SK-N-MC (cell line): ENCODE data around the gene ZBTB20.
A peak's percentile ranks its signal among the peaks of the same experiment; 100 is the strongest.

Source experiments
- DNase-seq: peaks from one replicate; pipeline ENCODE4 v3.0.0-alpha.2; 2011; ENCODE audit warnings: low read depth, low spot score
- H3K27ac ChIP-seq: fragments of 200-600 bp; sonication (generic); 2 replicates; pipeline ENCODE4 v1.5.1; 2016; ENCODE audit warnings: mixed run types
- H3K36me3 ChIP-seq: fragments of 200-600 bp; sonication (generic); 2 replicates; pipeline ENCODE4 v1.6.1; 2017; ENCODE audit warnings: antibody characterized with exemption, low read length, mixed read lengths; ENCODE audit not compliant: insufficient read depth
- H3K4me3 ChIP-seq: fragments of 200-600 bp; sonication (generic); 2 replicates; pipeline ENCODE4 v1.5.1; 2016
- H3K9ac ChIP-seq: fragments of 200-600 bp; sonication (generic); 2 replicates; pipeline ENCODE4 v1.8.0; 2017; ENCODE audit warnings: mixed run types, mixed read lengths; ENCODE audit not compliant: insufficient read length
- H3K9me3 ChIP-seq: fragments of 200-600 bp; sonication (generic); 2 replicates; pipeline ENCODE4 v1.6.1; 2017; ENCODE audit warnings: low read depth, mild to moderate bottlenecking, antibody characterized with exemption, low read length, moderate library complexity, mixed read lengths
- EZH2 ChIP-seq: fragments of 200-600 bp; sonication (generic); IDR thresholded peaks from one replicate; pipeline ENCODE4 v1.6.1; 2017; ENCODE audit warnings: antibody characterized with exemption
- FOXP2 ChIP-seq: optimal IDR thresholded peaks from 2 replicates; pipeline ENCODE3; 2011; ENCODE audit warnings: mild to moderate bottlenecking, moderate library complexity; ENCODE audit not compliant: insufficient read depth; ENCODE audit errors: extremely low read length, control extremely low read depth
- POLR2AphosphoS5 ChIP-seq: IDR thresholded peaks from 2 replicates; pipeline ENCODE4 v1.6.1; 2012; ENCODE audit warnings: mild to moderate bottlenecking, low read depth, low read length, borderline replicate concordance

The ZBTB20 gene

GRCh38 chr3:114675104-114675503 is 472.0 kb downstream of the ZBTB20 start:
- TF ChIP-seq FOXP2 (no peak), POLR2AphosphoS5 (no peak), EZH2 (no peak)

DNA sequence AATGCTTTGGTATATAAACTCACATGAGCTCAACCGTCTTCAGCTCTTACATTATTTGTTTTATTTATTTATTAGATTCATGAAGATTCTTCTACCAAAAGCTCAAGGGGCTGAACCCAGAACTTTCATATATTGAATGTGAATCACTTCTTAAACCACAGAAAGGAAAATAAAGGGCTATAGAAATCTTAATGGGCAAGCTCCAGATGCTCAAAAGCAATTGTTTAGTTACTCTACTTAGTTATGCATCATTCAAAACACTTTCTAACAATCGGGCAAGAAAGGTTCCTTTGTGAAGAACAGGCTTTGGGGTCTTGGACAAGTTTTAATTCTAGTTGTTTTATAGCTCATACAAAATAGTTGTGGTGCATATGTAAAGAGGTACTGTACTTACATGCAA is 473.1 kb downstream of the ZBTB20 start:
- DNase-seq = no peak
- no peak overlapping the region for H3K9ac ChIP-seq
- no peak for TF ChIP-seq EZH2
- no peak for TF ChIP-seq FOXP2
- no peak for TF ChIP-seq POLR2AphosphoS5
- H3K9me3 ChIP-seq = no peaks in the 10 kb centered on the region
- H3K4me3 ChIP-seq = no peak overlapping the region
- no peak overlapping the region for H3K27ac ChIP-seq
- H3K36me3 ChIP-seq = no peaks in the 10 kb centered on the region

More at GRCh38 chr3:114675104-114675503, 472.0 kb downstream of the ZBTB20 start:
- Histone ChIP-seq H3K9ac (no peak overlapping the region), H3K36me3 (no peaks in the 10 kb centered on the region), H3K4me3 (no peak overlapping the region), H3K27ac (no peak overlapping the region), H3K9me3 (no peaks in the 10 kb centered on the region)
- DNase-seq = no peak

- H3K4me3 ChIP-seq = no peak overlapping the region
- no peak for DNase-seq
- H3K36me3 ChIP-seq = no peaks in the 10 kb centered on the region
- TF ChIP-seq FOXP2 (no peak), EZH2 (no peak), POLR2AphosphoS5 (no peak)
- no peak overlapping the region for H3K27ac ChIP-seq
- no peak overlapping the region for H3K9ac ChIP-seq
- H3K9me3 ChIP-seq = no peaks in the 10 kb centered on the region
Measured at GRCh38 chr3:114673481-114673880, 473.6 kb downstream of the ZBTB20 start.

DNA sequence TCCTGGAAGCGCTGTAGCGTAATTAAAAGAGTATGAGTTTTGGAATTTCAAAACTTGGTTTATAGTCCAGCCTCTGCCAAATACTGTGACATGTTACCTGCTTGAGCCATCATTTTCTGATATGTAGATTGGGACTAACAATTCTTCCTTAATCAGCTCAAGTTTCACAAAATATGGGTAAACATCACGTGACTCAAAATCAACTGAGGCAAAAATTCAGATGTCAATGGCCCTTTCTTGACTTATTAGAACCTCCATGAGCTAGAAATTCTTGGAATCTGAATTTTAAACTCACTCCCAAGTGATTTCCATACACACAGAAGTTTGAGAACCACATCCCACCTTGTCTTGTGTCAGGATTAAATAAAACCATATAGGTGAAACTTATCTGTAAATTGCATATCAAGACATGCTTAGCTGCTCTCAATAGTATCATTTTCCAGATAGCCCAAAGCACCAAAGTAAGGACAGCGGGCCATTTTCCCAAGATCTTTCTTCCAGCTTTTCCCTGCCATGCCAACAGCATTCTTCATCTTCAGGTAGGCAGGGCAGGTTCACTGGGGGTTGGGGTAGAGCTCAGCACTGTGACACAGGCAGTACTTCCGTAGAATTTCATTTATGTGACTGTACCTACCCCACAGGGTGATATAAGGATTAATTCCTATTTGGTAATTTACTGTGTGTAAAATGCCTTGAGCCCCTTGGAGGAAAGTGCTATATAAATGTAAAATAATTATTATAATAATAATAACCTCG is 474.2 kb downstream of the ZBTB20 start:
- Histone ChIP-seq H3K9ac (no peak overlapping the region), H3K4me3 (no peak overlapping the region), H3K27ac (no peak overlapping the region), H3K9me3 (no peaks in the 10 kb centered on the region), H3K36me3 (no peaks in the 10 kb centered on the region)
- DNase-seq = no peak
- no peak for TF ChIP-seq EZH2
- TF ChIP-seq POLR2AphosphoS5 = no peak
- TF ChIP-seq FOXP2 = no peak

- Histone ChIP-seq H3K27ac (peak overlapping the region; percentile 37; the same call in 1 of the 2 replicates), H3K9me3 (no peaks in the 10 kb centered on the region), H3K9ac (no peak overlapping the region), H3K36me3 (no peaks in the 10 kb centered on the region), H3K4me3 (no peak overlapping the region)
- TF ChIP-seq FOXP2 (no peak), EZH2 (no peak), POLR2AphosphoS5 (no peak)
- DNase-seq = peak; percentile 47
Measured at GRCh38 chr3:114671741-114672510, 475.2 kb downstream of the ZBTB20 start.

DNA sequence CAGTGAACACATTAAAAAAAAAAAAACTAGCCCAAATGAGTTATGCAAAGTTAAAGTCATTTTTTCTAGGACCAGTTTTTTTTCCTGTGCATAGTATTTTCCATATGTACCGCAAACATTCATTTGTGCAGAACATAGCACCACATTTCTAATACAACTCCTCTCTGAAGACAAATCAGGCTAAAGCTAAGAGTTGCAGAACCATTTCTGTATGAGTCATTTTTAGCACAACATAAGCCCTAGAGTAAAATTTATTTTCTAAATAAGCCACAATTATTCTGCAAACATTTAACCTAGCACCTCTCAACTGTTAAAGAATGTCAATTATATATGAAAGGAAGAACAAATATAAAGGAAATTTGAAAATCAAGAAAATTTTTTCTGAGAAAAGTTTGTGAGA is 477.5 kb downstream of the ZBTB20 start:
- no peak overlapping the region for H3K27ac ChIP-seq
- DNase-seq = no peak
- TF ChIP-seq EZH2 (no peak), FOXP2 (no peak), POLR2AphosphoS5 (no peak)
- H3K9me3 ChIP-seq = no peaks in the 10 kb centered on the region
- no peaks in the 10 kb centered on the region for H3K36me3 ChIP-seq
- no peak overlapping the region for H3K9ac ChIP-seq
- H3K4me3 ChIP-seq = no peak overlapping the region

- DNase-seq = no peak
- TF ChIP-seq EZH2 = no peak
- no peak for TF ChIP-seq POLR2AphosphoS5
- no peak for TF ChIP-seq FOXP2
- H3K27ac ChIP-seq = no peak overlapping the region
- H3K36me3 ChIP-seq = no peaks in the 10 kb centered on the region
- H3K4me3 ChIP-seq = no peak overlapping the region
- H3K9ac ChIP-seq = no peak overlapping the region
- no peaks in the 10 kb centered on the region for H3K9me3 ChIP-seq
Measured at GRCh38 chr3:114668099-114668498, 479.0 kb downstream of the ZBTB20 start.

GRCh38 chr3:114666623-114667022 is 480.5 kb downstream of the ZBTB20 start:
- Histone ChIP-seq H3K36me3 (no peaks in the 10 kb centered on the region), H3K4me3 (no peak overlapping the region), H3K9ac (no peak overlapping the region), H3K27ac (no peak overlapping the region), H3K9me3 (no peaks in the 10 kb centered on the region)
- TF ChIP-seq EZH2 (no peak), POLR2AphosphoS5 (no peak), FOXP2 (no peak)
- no peak for DNase-seq
